Midbrain (tissue), 1 donor: ENCODE measurements around the gene ERLEC1.
"Not testable (repeated sequence)": the region's sequence is repeated elsewhere in the genome, so short reads cannot be mapped to it uniquely, and the experiment has no call there.

ENCODE experiments used
- DNase-seq: peaks from one replicate; lab custom pipeline; 2025; lab: John Stamatoyannopoulos, UW

The ERLEC1 gene

DNA sequence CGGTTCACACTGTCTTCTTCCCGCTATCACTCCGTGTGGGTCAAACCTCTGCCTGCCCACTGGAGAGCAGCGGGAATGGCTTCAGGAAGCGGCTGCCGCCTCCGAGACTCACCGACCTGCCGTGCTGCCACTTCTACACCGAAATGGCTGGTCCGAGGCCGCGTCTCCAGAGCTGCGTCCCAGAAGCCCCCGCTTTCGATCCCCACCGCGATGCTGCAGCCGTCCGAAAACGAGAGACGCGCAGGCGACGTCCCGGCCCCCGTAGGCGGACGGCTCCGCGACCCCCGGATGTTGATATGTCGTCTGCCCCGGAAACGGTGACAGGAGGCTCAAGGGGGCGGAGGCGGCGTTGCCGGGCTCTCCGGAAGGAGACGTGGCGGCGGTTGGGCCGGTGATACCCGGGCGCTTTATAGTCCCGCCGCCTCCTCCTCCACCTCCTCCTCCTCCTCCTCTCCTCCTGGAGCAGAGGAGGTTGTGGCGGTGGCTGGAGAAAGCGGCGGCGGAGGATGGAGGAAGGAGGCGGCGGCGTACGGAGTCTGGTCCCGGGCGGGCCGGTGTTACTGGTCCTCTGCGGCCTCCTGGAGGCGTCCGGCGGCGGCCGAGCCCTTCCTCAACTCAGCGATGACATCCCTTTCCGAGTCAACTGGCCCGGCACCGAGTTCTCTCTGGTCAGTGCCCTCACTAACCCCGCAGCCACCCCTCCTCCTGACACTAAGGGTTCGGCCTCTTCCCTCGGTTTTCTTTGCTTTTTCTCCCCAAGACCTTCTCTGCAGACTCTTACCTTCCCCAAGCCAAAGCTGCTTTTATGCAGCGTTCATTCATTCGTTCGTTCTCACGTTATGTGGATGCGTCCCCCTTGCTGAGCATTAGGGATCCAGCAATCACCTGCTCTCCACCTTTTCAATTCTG, at the start of gene ERLEC1, which contains the start of gene ASB3:
ERLEC1 (plus strand) TSS at position 340 of the 909 bp plus-strand sequence; CDS start at position 507, 167 bp downstream.
ASB3 (minus strand) TSS at position 249 of the 909 bp plus-strand sequence. CDS start 21,381 bp downstream, outside the sequence.
- DNase-seq, result peak; percentile 89

GRCh38 chr2:53737091-53737490, 49.8 kb upstream of the ERLEC1 start:
- DNase-seq, result no peak

- DNase-seq, result no peak
Measured at GRCh38 chr2:53739032-53739431, 47.8 kb upstream of the ERLEC1 start.

DNA sequence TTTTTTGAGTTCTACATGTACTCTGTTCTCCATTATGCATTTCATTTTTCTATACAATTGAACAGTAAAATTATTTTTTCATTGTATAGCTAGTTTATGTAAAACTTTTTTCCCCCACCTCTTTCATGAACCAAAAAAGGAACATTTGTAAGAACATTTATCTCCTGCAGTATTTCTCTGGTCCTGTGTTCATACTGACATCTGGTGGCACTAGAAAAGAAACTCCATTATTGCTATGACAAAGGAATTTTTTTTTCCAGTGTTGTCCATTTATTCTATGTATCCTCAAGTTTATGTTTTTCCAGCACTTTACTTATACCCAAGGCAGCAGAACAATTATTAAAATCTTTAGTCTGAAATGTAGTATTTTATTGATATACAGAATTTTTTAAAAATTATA, 46.7 kb upstream of the ERLEC1 start:
- DNase-seq, result peak; percentile 55

GRCh38 chr2:53744395-53745065, 42.3 kb upstream of the ERLEC1 start:
- DNase-seq, result no peak

- DNase-seq, result peak; percentile 48
Measured at GRCh38 chr2:53750041-53750768, 36.6 kb upstream of the ERLEC1 start.

DNA sequence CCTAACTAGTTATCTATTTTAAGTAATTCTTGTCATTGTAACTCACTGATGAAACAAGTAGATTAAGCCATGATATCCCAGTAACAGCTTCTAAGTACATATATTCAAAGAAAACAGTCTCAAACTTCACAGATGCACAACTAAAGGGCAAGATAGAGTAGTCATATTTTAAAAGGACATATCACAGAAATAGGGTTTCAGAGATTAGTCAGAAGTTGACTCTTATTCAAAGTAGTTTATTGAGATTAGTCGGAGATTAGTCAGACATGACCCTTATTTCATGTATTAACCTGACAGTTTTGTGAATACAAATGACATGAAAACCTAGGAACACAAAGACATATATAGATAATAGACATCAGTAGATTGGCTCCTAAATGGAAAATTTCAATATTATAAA, 35.1 kb upstream of the ERLEC1 start:
- no peak for DNase-seq

GRCh38 chr2:53752385-53752784, 34.5 kb upstream of the ERLEC1 start:
- no peak for DNase-seq

GRCh38 chr2:53753041-53753440, 33.8 kb upstream of the ERLEC1 start:
- DNase-seq, result no peak

- DNase-seq, result no peak
Measured at GRCh38 chr2:53755121-53755520, 31.7 kb upstream of the ERLEC1 start.

DNA sequence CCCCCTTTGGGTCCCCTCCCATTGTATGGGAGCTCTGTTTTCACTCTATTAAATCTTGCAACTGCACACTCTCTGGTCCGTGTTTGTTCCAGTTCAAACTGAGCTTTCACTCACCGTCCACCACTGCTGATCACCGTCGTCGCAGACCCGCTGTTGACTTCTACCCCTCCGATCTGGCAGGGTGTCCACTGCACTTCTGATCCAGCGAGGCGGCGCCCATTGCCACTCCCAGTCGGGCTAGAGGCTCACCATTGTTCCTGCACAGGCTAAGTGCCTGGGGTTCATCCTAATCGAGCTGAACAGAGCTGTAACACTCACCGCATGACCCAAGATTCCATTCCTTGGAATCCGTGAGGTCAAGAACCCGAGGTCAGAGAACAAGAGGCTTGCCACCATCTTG, 30.2 kb upstream of the ERLEC1 start:
- DNase-seq, result no peak

DNA sequence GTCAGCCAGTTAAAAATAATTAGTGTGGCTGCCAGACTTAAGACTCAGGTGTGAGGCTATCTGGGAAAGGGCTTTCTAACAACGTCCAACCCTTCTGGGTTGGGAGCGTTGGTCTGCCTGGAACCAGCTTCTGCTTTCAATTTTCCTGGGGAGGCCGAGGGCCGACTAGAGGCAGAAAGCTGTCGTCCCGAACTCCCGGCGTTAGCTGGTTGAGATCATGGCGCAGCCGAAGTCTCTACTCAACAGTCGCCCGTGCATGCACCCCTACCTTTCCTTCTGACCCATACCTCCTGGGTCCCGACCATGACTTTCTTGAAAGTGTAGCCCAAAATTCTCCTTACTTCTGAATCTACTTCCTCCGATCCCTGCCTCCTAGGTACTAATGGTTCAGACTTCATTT, 29.6 kb upstream of the ERLEC1 start:
- DNase-seq, result not testable (repeated sequence)

GRCh38 chr2:53765767-53766166, 21.1 kb upstream of the ERLEC1 start:
- no peak for DNase-seq

GRCh38 chr2:53767405-53768241, 19.2 kb upstream of the ERLEC1 start, which contains the start of gene CHAC2:
TSS of gene CHAC2 (plus strand) at chr2:53767804. CDS start at chr2:53767887, 83 bp downstream.
- peak; percentile 86 for DNase-seq

- peak; percentile 56 for DNase-seq
Measured at GRCh38 chr2:53768242-53768542, 18.7 kb upstream of the ERLEC1 start.

DNA sequence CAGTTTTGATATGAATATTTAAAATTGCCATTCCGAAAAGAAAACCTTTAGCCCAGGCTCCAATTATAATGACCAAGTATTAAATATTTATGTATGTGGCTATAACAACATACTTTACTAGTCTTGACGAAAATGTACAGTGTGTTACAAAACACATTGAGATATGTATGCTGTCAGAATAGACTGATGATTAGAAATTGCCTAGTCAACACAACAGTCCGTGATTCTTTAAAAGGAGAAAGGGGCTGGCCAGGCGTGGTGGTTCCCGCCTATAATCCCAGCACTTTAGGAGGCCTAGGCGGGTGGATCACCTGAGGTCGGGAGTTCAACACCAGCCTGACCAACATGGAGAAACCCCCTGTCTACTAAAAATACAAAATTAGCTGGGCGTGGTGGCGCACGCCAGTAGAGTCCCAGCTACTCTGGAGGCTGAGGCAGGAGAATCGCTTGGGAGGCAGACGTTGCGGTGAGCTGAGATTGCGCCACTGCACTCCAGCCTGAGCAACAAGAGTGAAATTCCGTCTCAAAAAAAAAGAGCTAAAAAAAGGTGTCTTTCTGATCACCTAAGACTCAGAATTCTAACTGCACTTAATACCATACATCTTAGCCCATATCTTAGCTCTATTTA, 17.4 kb upstream of the ERLEC1 start:
- DNase-seq, result no peak

- no peak for DNase-seq
Measured at GRCh38 chr2:53770264-53770663, 16.6 kb upstream of the ERLEC1 start.

- DNase-seq, result no peak
Measured at GRCh38 chr2:53777134-53777533, 9.7 kb upstream of the ERLEC1 start.

GRCh38 chr2:53778536-53779162, 8.2 kb upstream of the ERLEC1 start:
- DNase-seq, result no peak

- DNase-seq, result no peak
Measured at GRCh38 chr2:53780056-53780455, 6.8 kb upstream of the ERLEC1 start.

DNA sequence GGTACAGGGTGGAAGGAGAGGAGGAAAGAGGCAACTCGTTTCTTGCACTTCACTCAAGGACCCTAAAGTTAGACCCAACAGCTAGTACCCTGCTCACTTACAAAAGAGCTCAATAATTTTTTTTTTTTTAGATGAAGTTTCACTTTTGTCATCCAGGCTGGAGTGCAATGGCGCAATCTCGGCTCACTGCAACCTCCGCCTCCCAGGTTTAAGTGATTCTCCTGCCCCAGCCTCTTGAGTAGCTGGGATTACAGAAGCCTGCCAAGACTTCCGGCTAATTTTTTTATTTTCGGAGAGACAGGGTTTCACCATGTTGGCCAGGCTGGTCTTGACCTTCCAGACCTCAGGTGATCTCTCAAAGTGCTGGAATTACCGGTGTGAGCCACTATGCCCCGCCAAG, 4.2 kb upstream of the ERLEC1 start:
- DNase-seq, result no peak
